Measurements from ENCODE around the gene RPL37. TPM values are rescaled to one million over a fixed set of nuclear protein-coding genes. Genes with fewer than 3 reads are reported as not detected.
A peak's percentile ranks its signal among the peaks of the same experiment; 100 is the strongest.

Gene RPL37
- total and polyA plus RNA-seq, 9 of the 15 experiments (the other 6 are each of a cell fraction or from before 2014, with no cell fraction given), result 2,342 to 7,963 (median 4,091) TPM

GRCh38 chr5:40834849-40835787 is at the start of gene RPL37 (continued):
- TF ChIP-seq DNMT1 (IDR thresholded peaks at IDR 0.05) (peak; percentile 98), DPF2 (IDR thresholded peaks at IDR 0.05) (no peak; the same call in 1 of the 2 replicates), ATF2 (CRISPR knock-in tag; IDR thresholded peaks at IDR 0.05) (no peak), RNF219 (CRISPR knock-in tag; IDR thresholded peaks at IDR 0.05) (0 out of 2 replicates have a peak, but pooled peaks have one; percentile 35), HCFC1 (IDR thresholded peaks at IDR 0.05; ENCODE audit: low read depth, low read length) (peak; percentile 93), HES1 (IDR thresholded peaks at IDR 0.05; ENCODE audit: low read depth) (no peak; the same call in 1 of the 2 replicates), ZNF318 (IDR thresholded peaks at IDR 0.05; ENCODE audit: borderline replicate concordance in 1 of 2, low read depth in 1 of 2) (peak in 1 of 2 experiments; percentile 95; a peak in 2 of 4 replicates), FOXK2 (conservative IDR thresholded peaks at IDR 0.05 in 1 of 2, IDR thresholded peaks at IDR 0.05 in 1 of 2; ENCODE audit: low read depth in 2 of 2) (peak; percentile 92 to 93), E2F3 (CRISPR knock-in tag; IDR thresholded peaks at IDR 0.05) (no peak), FOXJ2 (tag; IDR thresholded peaks at IDR 0.05) (peak; percentile 74; the same call in 1 of the 2 replicates)
